Activated naive CD4-positive, alpha-beta T cell treated with anti-CD3 and anti-CD28 coated beads, Interleukin-2, amount 50 U/mL, for 16 hours (primary cell): Measurements from ENCODE around the gene TMEM179.

Experiments used
- DNase-seq: peaks from one replicate; pipeline ENCODE4 v3.0.0-alpha.2; 2020

The TMEM179 gene

GRCh38 chr14:104567141-104567956 lies 37.2 kb downstream of the TMEM179 start:
- no peak for DNase-seq

GRCh38 chr14:104564744-104565679 lies 39.6 kb downstream of the TMEM179 start:
- DNase-seq: no peak

- DNase-seq: peak; percentile 72
These were observed 40.6 kb downstream of the TMEM179 start for GRCh38 chr14:104563742-104564615.

- DNase-seq: no peak
These were observed 41.3 kb downstream of the TMEM179 start for GRCh38 chr14:104563191-104563741.

GRCh38 chr14:104562606-104563005 lies 42.0 kb downstream of the TMEM179 start:
- DNase-seq: no peak

- no peak for DNase-seq
These were observed 42.7 kb downstream of the TMEM179 start for GRCh38 chr14:104561632-104562495.

GRCh38 chr14:104561124-104561557 lies 43.4 kb downstream of the TMEM179 start:
- no peak for DNase-seq

- no peak for DNase-seq
These were observed 44.0 kb downstream of the TMEM179 start for GRCh38 chr14:104560586-104560945.

- DNase-seq: no peak
These were observed 44.6 kb downstream of the TMEM179 start for GRCh38 chr14:104559804-104560585.

GRCh38 chr14:104559028-104559803 lies 45.4 kb downstream of the TMEM179 start:
- no peak for DNase-seq

- no peak for DNase-seq
These were observed 46.1 kb downstream of the TMEM179 start for GRCh38 chr14:104558231-104559027.

- DNase-seq: no peak
These were observed 46.8 kb downstream of the TMEM179 start for GRCh38 chr14:104557766-104558165.

GRCh38 chr14:104557086-104557485 lies 47.5 kb downstream of the TMEM179 start:
- DNase-seq: peak; percentile 6

GRCh38 chr14:104556256-104557021 lies 48.1 kb downstream of the TMEM179 start:
- peak; percentile 8 for DNase-seq

- peak; percentile 3 for DNase-seq
These were observed 48.9 kb downstream of the TMEM179 start for GRCh38 chr14:104555430-104556255.

- peak; percentile 7 for DNase-seq
These were observed 49.8 kb downstream of the TMEM179 start for GRCh38 chr14:104554608-104555429.
